Measurements from ENCODE around the gene MFSD6.
A peak's percentile ranks its signal among the peaks of the same experiment; 100 is the strongest.

MFSD6 gene

DNA sequence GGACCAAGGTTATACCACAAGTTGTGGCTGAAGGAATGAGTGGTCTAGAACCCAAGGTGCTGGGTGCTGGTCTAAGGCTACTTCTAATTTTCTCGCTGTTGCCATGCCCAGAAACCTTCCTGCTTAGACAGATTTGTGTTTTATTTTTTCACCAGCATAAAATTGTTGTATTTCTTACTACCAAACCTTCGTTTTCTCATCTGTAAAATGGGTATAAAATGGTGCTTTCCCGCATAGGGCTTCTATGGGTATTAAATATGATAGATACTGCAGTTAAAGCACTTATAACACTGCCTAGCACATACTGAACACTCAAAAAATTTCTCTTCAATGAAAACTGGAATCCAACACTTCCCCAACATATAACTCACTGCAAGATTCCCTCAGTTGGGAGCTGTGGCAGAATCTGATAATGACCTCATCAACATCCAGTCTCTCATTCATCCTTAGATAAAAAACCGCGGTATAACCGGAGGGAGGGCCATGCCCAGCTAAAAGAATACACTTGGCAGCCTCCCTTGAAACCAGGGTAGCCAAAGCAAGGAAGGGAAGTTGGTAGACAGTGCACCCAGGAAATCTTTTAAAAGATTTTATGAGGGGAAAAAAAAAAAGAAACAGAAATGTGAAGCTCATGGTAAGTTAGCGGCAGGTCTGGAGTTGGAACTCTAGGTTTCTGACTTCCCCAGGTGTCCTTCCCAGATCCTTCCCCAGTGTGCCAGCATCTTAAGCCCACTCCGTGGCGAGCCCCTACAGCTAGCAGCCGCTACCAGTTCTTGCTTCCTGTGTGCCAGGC is 125.2 kb downstream of the MFSD6 start:
- no peaks in the 10 kb centered on the region for H3K27me3 ChIP-seq (ENCODE audit: control insufficient read depth in 1 of 2, insufficient read depth in 2 of 2, low read length in 2 of 2)
- peaks cover 0 to 5% of the 10 kb centered on the region in 2 donors for H3K9me3 ChIP-seq (ENCODE audit: control insufficient read depth in 1 of 2, low read length in 2 of 2)
- H3K4me1 ChIP-seq (ENCODE audit: control insufficient read depth in 1 of 2, insufficient read depth in 2 of 2, low read length in 2 of 2): peaks cover 6 to 7% of the 10 kb centered on the region in 2 donors
- peak overlapping the region; percentile 76 to 81 for H3K9ac ChIP-seq (ENCODE audit: low read depth in 1 of 2, low read length in 2 of 2)
- no peaks in the 10 kb centered on the region for H3K36me3 ChIP-seq (ENCODE audit: control insufficient read depth in 1 of 2, insufficient read depth in 2 of 2, low read length in 2 of 2)
- H3K4me3 ChIP-seq (ENCODE audit: low read depth in 1 of 2, low read length in 2 of 2): peak overlapping the region; percentile 76 to 77
- H3K27ac ChIP-seq (ENCODE audit: low read depth, low read length): peak overlapping the region; percentile 92

DNA sequence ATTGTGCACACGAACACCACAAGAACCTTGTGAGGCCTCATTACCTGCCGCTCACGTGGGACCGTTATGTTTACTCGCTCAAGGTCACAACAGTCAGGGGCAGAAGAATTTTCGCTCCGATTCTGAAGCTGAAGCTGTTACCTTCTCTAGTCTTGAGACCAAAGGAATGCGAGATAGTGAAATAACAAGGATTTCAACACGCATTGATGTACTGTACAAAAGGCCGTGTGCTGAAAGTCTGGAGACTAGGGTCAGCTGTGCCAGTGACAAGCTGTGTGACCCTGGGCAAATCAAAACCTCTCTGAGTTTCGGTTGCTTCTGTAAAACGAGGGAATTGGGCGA is 125.8 kb downstream of the MFSD6 start:
- Histone ChIP-seq H3K4me3 (ENCODE audit: low read depth in 1 of 2, low read length in 2 of 2) (peak overlapping the region; percentile 76 to 77), H3K27ac (ENCODE audit: low read depth, low read length) (peak overlapping the region; percentile 92), H3K36me3 (ENCODE audit: control insufficient read depth in 1 of 2, insufficient read depth in 2 of 2, low read length in 2 of 2) (no peaks in the 10 kb centered on the region), H3K27me3 (ENCODE audit: control insufficient read depth in 1 of 2, insufficient read depth in 2 of 2, low read length in 2 of 2) (no peaks in the 10 kb centered on the region), H3K9me3 (ENCODE audit: control insufficient read depth in 1 of 2, low read length in 2 of 2) (peaks cover 0 to 7% of the 10 kb centered on the region in 2 donors), H3K4me1 (ENCODE audit: control insufficient read depth in 1 of 2, insufficient read depth in 2 of 2, low read length in 2 of 2) (peaks cover 6 to 7% of the 10 kb centered on the region in 2 donors), H3K9ac (ENCODE audit: low read depth in 1 of 2, low read length in 2 of 2) (peak overlapping the region; percentile 76 to 81)

DNA sequence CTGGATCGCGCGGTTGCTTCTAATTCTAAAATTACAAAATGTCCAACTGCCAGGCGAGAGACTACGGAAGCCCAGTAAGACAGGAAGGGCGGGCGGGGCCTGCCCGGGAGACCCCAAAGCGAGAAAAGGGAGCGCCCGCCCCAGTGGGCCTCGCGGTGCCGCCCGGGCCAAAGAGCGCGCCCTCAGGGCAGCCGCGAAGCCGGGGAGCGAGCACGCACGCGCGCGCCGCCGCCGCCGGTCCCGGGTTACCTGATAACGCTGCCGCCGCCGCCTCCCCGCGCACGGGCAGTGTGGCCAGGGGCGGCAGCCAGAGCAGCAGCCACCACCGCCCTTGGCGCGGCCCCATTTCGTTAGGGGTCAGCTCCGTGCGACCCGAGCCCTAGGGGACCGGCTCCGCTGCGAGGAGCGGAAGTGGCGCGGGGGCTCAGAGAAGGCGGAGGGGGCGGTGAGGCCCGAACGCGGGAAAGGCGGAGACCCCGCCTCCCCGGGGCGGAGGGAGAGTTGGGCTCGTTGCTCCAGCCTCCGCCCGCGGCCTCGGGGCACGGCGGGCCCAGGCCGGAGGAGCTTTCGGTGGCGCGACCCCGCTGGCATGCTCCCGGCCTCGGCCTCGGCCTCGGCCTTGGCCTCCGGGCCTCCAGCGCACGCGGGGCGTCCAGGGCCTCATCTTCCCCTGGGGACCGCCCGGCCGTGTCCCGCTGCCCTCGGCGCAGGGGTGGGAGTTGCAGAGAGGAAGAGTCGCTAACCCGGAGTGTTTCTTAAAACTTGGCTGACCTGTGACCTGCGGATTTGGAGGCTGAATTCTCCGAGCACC is 126.4 kb downstream of the MFSD6 start, which contains the start of gene NEMP2:
Gene NEMP2 (minus strand): TSS at position 413 of the 811 bp plus-strand sequence. CDS start 67 bp downstream, at position 346.
- H3K9me3 ChIP-seq (ENCODE audit: control insufficient read depth in 1 of 2, low read length in 2 of 2): peaks cover 0 to 13% of the 10 kb centered on the region in 2 donors
- H3K27ac ChIP-seq (ENCODE audit: low read depth, low read length): peak within 1 kb of the TSS; percentile 92
- no peaks in the 10 kb centered on the region for H3K27me3 ChIP-seq (ENCODE audit: control insufficient read depth in 1 of 2, insufficient read depth in 2 of 2, low read length in 2 of 2)
- H3K4me3 ChIP-seq (ENCODE audit: low read depth in 1 of 2, low read length in 2 of 2): peak within 1 kb of the TSS; percentile 76 to 77
- peak within 1 kb of the TSS; percentile 76 to 81 for H3K9ac ChIP-seq (ENCODE audit: low read depth in 1 of 2, low read length in 2 of 2)
- no peaks in the 10 kb centered on the region for H3K36me3 ChIP-seq (ENCODE audit: control insufficient read depth in 1 of 2, insufficient read depth in 2 of 2, low read length in 2 of 2)
- peaks cover 6 to 7% of the 10 kb centered on the region in 2 donors for H3K4me1 ChIP-seq (ENCODE audit: control insufficient read depth in 1 of 2, insufficient read depth in 2 of 2, low read length in 2 of 2)

DNA sequence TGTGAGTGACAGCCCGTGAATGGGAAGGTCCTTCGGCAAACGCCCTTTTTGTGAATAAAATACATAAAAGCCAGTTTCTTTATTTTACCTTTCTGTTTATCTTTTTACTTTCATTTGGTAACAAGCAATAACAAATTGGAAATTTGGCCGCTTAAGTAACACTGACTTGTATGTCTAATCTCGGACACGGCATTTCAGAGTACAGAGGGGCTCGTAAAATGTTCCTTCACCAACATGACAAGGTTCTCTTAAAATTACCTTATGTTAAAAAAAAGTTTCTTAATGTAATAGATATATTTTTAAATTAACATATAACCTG is 126.9 kb downstream of the MFSD6 start:
- Histone ChIP-seq H3K27ac (ENCODE audit: low read depth, low read length) (peak overlapping the region; percentile 92), H3K9me3 (ENCODE audit: control insufficient read depth in 1 of 2, low read length in 2 of 2) (peaks cover 3 to 18% of the 10 kb centered on the region in 2 donors), H3K27me3 (ENCODE audit: control insufficient read depth in 1 of 2, insufficient read depth in 2 of 2, low read length in 2 of 2) (no peaks in the 10 kb centered on the region), H3K4me1 (ENCODE audit: control insufficient read depth in 1 of 2, insufficient read depth in 2 of 2, low read length in 2 of 2) (peaks cover 6 to 7% of the 10 kb centered on the region in 2 donors), H3K4me3 (ENCODE audit: low read depth in 1 of 2, low read length in 2 of 2) (peak overlapping the region; percentile 76 to 77), H3K9ac (ENCODE audit: low read depth in 1 of 2, low read length in 2 of 2) (peak overlapping the region; percentile 76 to 81), H3K36me3 (ENCODE audit: control insufficient read depth in 1 of 2, insufficient read depth in 2 of 2, low read length in 2 of 2) (no peaks in the 10 kb centered on the region)

DNA sequence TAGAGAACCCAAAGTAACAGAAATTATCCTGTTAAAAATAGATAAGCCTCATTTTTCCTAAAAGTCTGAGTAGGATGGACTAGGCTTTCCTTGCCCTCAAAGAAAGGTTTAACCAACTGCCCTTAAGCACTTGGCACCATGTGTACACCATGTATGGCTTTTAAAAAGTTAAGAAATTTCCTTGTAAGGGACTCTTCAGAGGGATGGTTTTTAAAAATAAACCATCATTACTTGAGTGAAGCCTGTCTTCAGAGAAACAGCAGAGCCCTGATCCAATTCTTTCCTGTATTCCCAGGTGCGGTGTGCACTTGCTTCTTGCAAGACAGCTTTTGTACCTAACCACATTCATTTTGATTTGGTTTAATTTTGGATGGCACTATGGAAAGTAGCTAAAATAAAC is 127.4 kb downstream of the MFSD6 start:
- Histone ChIP-seq H3K27me3 (ENCODE audit: control insufficient read depth in 1 of 2, insufficient read depth in 2 of 2, low read length in 2 of 2) (no peaks in the 10 kb centered on the region), H3K27ac (ENCODE audit: low read depth, low read length) (no peak overlapping the region), H3K9ac (ENCODE audit: low read depth in 1 of 2, low read length in 2 of 2) (peak overlapping the region; percentile 76 to 81), H3K9me3 (ENCODE audit: control insufficient read depth in 1 of 2, low read length in 2 of 2) (peaks cover 8 to 23% of the 10 kb centered on the region in 2 donors), H3K36me3 (ENCODE audit: control insufficient read depth in 1 of 2, insufficient read depth in 2 of 2, low read length in 2 of 2) (no peaks in the 10 kb centered on the region), H3K4me1 (ENCODE audit: control insufficient read depth in 1 of 2, insufficient read depth in 2 of 2, low read length in 2 of 2) (peaks cover 6 to 7% of the 10 kb centered on the region in 2 donors), H3K4me3 (ENCODE audit: low read depth in 1 of 2, low read length in 2 of 2) (peak overlapping the region; percentile 76 to 77)

DNA sequence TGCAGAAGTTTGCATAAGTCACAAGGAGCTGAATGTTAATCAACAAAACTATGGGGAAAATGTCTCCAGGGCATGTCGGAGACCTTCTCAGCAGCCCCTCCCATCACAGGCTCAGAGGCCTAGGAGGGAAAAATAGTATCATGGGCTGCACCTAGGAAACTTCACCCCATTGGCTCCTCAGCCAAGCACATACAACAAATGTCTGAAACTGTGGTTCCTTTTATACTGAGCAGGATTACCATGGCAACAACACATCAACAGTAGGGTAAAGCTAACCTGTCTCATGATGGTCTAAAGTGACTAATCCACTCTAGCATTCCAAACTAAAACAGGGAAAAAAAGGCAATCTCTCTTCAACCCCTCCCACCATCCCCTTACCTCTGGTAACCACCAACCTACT is 129.6 kb downstream of the MFSD6 start:
- peaks cover 10 to 27% of the 10 kb centered on the region in 2 donors for H3K9me3 ChIP-seq (ENCODE audit: control insufficient read depth in 1 of 2, low read length in 2 of 2)
- H3K4me1 ChIP-seq (ENCODE audit: control insufficient read depth in 1 of 2, insufficient read depth in 2 of 2, low read length in 2 of 2): peaks cover 6 to 7% of the 10 kb centered on the region in 2 donors
- H3K4me3 ChIP-seq (ENCODE audit: low read depth in 1 of 2, low read length in 2 of 2): no peak overlapping the region
- no peak overlapping the region for H3K27ac ChIP-seq (ENCODE audit: low read depth, low read length)
- no peaks in the 10 kb centered on the region for H3K36me3 ChIP-seq (ENCODE audit: control insufficient read depth in 1 of 2, insufficient read depth in 2 of 2, low read length in 2 of 2)
- no peaks in the 10 kb centered on the region for H3K27me3 ChIP-seq (ENCODE audit: control insufficient read depth in 1 of 2, insufficient read depth in 2 of 2, low read length in 2 of 2)
- no peak overlapping the region for H3K9ac ChIP-seq (ENCODE audit: low read depth in 1 of 2, low read length in 2 of 2)

DNA sequence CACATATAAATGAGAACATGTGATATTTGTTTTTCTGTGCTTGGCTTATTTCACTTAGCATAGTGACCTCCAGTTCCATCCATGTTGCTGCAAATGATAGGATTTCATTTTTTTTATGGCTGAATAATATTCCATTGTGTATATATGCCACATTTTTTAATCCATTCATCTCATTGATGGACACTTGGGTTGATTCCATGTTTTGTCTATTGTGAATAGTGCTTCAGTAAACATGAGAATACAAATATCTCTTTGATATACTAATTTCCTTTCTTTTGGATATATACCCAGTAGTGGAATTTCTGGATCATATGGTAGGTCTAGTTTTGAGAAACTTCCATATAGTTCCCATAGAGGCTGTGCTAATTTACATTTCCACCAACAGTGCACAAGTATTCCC is 130.0 kb downstream of the MFSD6 start:
- Histone ChIP-seq H3K27ac (ENCODE audit: low read depth, low read length) (no peak overlapping the region), H3K4me3 (ENCODE audit: low read depth in 1 of 2, low read length in 2 of 2) (no peak overlapping the region), H3K36me3 (ENCODE audit: control insufficient read depth in 1 of 2, insufficient read depth in 2 of 2, low read length in 2 of 2) (no peaks in the 10 kb centered on the region), H3K9ac (ENCODE audit: low read depth in 1 of 2, low read length in 2 of 2) (no peak overlapping the region), H3K4me1 (ENCODE audit: control insufficient read depth in 1 of 2, insufficient read depth in 2 of 2, low read length in 2 of 2) (peaks cover 6 to 7% of the 10 kb centered on the region in 2 donors), H3K9me3 (ENCODE audit: control insufficient read depth in 1 of 2, low read length in 2 of 2) (peaks cover 10 to 27% of the 10 kb centered on the region in 2 donors), H3K27me3 (ENCODE audit: control insufficient read depth in 1 of 2, insufficient read depth in 2 of 2, low read length in 2 of 2) (no peaks in the 10 kb centered on the region)

DNA sequence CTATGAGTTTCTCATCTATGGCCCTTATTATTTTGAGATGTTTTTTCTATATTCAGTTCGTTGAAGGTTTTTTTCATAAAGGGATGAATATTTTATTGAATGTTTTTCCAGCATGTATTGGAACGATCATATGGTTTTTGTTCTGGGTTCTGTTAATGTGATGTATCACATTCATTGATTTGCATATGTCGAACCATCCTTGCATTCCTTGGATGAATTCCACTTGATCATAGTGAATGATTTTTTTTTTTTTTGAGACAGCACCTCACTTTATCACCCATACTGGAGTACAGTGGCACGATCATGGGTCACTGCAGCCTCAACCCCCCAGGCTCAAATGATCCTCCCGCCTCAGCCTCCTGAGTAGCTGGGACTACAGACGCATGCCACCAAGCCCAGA is 131.9 kb downstream of the MFSD6 start:
- no peaks in the 10 kb centered on the region for H3K36me3 ChIP-seq (ENCODE audit: control insufficient read depth in 1 of 2, insufficient read depth in 2 of 2, low read length in 2 of 2)
- H3K27ac ChIP-seq (ENCODE audit: low read depth, low read length): no peak overlapping the region
- no peaks in the 10 kb centered on the region for H3K4me1 ChIP-seq (ENCODE audit: control insufficient read depth in 1 of 2, insufficient read depth in 2 of 2, low read length in 2 of 2)
- H3K27me3 ChIP-seq (ENCODE audit: control insufficient read depth in 1 of 2, insufficient read depth in 2 of 2, low read length in 2 of 2): no peaks in the 10 kb centered on the region
- peaks cover 10 to 27% of the 10 kb centered on the region in 2 donors for H3K9me3 ChIP-seq (ENCODE audit: control insufficient read depth in 1 of 2, low read length in 2 of 2)
- H3K9ac ChIP-seq (ENCODE audit: low read depth in 1 of 2, low read length in 2 of 2): no peak overlapping the region
- H3K4me3 ChIP-seq (ENCODE audit: low read depth in 1 of 2, low read length in 2 of 2): no peak overlapping the region

DNA sequence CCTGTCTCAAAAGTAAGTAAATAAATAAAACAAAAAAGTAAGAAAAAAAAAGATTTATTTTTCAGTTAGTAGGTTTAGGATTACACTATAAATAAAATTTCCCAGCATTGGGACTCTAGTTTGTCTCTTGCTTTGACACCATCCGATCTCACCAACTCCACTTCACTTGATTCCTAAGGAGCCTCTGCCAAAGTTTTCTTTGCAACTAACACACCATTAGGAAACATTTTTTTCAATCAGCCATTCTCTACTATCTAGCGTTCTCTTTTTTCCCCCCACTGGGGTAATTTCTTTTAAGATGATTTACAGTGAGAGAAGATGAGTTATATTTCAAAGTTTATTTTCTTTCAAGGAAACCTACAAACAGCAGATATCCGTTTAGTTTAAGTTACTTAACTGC is 136.9 kb downstream of the MFSD6 start:
- Histone ChIP-seq H3K4me3 (ENCODE audit: low read depth in 1 of 2, low read length in 2 of 2) (no peak overlapping the region), H3K4me1 (ENCODE audit: control insufficient read depth in 1 of 2, insufficient read depth in 2 of 2, low read length in 2 of 2) (no peaks in the 10 kb centered on the region), H3K9ac (ENCODE audit: low read depth in 1 of 2, low read length in 2 of 2) (no peak overlapping the region), H3K27ac (ENCODE audit: low read depth, low read length) (no peak overlapping the region), H3K27me3 (ENCODE audit: control insufficient read depth in 1 of 2, insufficient read depth in 2 of 2, low read length in 2 of 2) (no peaks in the 10 kb centered on the region), H3K36me3 (ENCODE audit: control insufficient read depth in 1 of 2, insufficient read depth in 2 of 2, low read length in 2 of 2) (no peaks in the 10 kb centered on the region), H3K9me3 (ENCODE audit: control insufficient read depth in 1 of 2, low read length in 2 of 2) (peaks cover 7 to 9% of the 10 kb centered on the region in 2 donors)

Data from duodenal mucosa (tissue), 2 donors.